ENCODE results near the gene FERMT3.
"Not testable (repeated sequence)": the region's sequence is repeated elsewhere in the genome, so short reads cannot be mapped to it uniquely, and the experiment has no call there.

FERMT3 gene

DNA sequence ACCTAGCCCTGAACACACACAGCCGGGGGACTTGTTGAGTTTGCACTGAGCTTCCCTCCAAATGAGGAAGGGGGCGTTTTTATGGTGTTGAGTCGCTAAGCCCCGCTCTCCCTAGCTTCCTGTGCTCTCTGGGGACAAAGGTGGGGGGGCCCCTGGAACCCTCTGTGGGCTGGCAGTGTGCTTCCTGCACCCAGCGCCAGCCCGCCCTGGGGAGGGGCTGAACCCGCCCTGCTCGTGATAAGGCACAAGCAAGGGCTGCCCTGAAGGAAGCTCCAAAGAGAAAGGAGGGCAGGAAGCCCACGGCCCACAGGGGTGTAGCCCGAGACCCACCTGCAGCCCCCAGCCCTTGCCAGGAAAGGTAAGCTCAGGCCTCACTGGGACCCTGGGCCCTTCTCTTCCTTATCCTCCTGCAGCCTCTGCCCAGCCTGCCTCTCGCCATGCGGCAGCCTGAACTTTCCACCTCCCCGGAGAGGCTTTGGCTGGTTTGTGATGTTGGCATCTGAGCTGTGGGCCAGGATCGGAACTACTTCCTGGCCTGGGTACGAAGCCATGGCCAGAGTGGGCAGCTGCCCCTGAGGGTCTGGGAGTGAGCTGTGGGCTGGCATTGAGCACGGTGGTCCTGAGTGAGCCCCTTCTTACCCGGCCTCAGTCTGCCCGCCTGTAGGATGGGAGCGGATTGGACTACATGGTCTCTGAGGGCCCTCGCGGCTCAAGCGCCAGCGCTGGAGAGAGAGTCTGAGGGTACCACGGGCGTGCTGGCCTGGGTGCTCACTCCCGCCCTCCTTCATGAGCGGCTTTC is at the start of gene FERMT3:
Gene FERMT3, plus strand, starts transcription at position 265 of the 799 bp plus-strand sequence. CDS start 644 bp downstream, outside the sequence.
- no peak for DNase-seq (ENCODE audit: low read depth)
- no peak within 1 kb of the TSS for H3K4me3 ChIP-seq (ENCODE audit: low read depth, low read length)

- DNase-seq (ENCODE audit: low read depth): no peak
These were observed 48.7 kb upstream of the FERMT3 start for GRCh38 chr11:64157631-64158394.

DNA sequence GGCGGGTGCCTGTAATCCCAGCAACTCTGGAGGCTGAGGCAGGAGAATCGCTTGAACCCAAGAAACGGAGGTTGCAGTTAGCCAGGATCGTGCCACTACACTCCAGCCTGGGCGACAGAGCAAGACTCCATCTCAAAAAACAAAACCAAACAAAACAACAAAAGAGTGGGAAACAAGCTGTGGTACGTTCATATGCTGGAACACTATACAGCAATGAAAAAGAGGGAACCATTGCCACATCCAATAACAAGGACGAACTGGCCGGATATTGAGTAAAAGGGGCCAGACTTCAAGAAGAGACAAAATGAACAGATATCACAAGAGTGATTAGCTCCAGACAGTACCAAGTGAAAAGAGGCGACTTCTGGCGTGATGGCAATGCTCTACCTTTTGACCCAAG is 45.5 kb upstream of the FERMT3 start:
- DNase-seq (ENCODE audit: low read depth): no peak
- H3K4me3 ChIP-seq (ENCODE audit: low read depth, low read length): no peak overlapping the region

More at GRCh38 chr11:64157631-64158394, 48.7 kb upstream of the FERMT3 start:
- H3K4me3 ChIP-seq (ENCODE audit: low read depth, low read length): no peak overlapping the region

GRCh38 chr11:64162769-64163168 is 43.8 kb upstream of the FERMT3 start:
- DNase-seq (ENCODE audit: low read depth); H3K4me3 ChIP-seq (ENCODE audit: low read depth, low read length): not testable (repeated sequence)

DNA sequence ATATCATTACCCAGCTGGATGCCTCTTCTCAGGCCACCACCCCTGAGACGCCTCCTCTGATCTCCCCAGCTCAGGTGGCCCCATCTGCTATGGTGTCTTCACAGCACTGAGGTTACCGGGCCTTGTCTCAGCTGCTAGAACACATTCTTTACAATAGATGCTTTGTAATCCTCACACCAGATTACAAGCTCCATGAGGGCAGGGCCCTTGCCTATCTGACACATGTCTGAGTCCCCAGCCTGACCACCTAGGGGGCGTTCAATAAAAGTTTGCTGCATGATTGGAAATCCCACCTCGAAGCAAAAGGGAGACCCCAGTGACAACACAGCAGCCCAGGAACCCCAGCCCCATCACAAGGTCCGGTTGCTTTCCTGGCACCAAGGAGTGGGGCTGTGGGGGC is 42.6 kb upstream of the FERMT3 start:
- no peak for DNase-seq (ENCODE audit: low read depth)
- H3K4me3 ChIP-seq (ENCODE audit: low read depth, low read length): no peak overlapping the region

GRCh38 chr11:64164392-64165312 is 41.9 kb upstream of the FERMT3 start:
- DNase-seq (ENCODE audit: low read depth): no peak
- peak overlapping the region; percentile 69 for H3K4me3 ChIP-seq (ENCODE audit: low read depth, low read length)

DNA sequence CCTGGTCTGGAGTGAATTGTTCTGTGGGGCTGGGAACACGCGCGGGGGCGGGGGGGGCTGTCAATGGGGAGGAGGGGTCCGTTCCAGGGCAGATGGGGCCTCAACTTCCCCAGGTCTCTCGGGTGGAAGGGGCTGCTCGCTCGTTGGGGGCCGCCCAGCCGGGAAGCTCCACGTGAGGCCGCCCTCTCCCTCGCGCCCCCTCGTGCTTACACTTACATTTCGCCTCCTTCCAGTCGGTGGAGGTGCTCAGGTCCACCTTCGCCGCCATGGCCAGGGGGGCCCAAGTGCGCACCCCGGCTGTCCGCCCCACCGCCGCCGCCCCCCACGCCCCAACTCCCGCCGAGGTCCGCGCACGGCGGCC is 41.1 kb upstream of the FERMT3 start:
- DNase-seq (ENCODE audit: low read depth): no peak
- H3K4me3 ChIP-seq (ENCODE audit: low read depth, low read length): peak overlapping the region; percentile 69

- peak; percentile 31 for DNase-seq (ENCODE audit: low read depth)
- peak within 1 kb of the TSS; percentile 69 for H3K4me3 ChIP-seq (ENCODE audit: low read depth, low read length)
These were observed 40.5 kb upstream of the FERMT3 start, which contains the start of gene MACROD1 for GRCh38 chr11:64165842-64166635. TSS of gene MACROD1 (minus strand) at chr11:64166113. CDS start at chr11:64165994, 119 bp downstream.

DNA sequence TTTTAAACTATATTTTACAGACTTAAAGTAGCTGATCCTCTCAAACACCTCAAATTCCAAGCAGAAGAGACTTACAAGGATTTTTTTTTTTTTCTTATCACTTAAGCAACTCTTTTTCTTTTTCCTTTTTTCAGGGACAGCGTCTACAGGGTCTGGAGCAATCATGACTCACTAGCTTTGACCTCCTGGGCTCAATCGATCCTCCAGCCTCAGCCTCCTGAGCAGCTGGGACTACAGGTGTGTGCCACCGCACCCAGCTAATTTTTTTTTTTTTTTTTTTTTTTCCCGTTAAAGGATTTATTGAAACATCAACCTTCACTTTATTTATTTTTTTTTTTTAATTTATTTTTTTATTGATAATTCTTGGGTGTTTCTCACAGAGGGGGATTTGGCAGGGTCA is 36.1 kb upstream of the FERMT3 start:
- H3K4me3 ChIP-seq (ENCODE audit: low read depth, low read length): no peak overlapping the region
- DNase-seq (ENCODE audit: low read depth): no peak

DNA sequence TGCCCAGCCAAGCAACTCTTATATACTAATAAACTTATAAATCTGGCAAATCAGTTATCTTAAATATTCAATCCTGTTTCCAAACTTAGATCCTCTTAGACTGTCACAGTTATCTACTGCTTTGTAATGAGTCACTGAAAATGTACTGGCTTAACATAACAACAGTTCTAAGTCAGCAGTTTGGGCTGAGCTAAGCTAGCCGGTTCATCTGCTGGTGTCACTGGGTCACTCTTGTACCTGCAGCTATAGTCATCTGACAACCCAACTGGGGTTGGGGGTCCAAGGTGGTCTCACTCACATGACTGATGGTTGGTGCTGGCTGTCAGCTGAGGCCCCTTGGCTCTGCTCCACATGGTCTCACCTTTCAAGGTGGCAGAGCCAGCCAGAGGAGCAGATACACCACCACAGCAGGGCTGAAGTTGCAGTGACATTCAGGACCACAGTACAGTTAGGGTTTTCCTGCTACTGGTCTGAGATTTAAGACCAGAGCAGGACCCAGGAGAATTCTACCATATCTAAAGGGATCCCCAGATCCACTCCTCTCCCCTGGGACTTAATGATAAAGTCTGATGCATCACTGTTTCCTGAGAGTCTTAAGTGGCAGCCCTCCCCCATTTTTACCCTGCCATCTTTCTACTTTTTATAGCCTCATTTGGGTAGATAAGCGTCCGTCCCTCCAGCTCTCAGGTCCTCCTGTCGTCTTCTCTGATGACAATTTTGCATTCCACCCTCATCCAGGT is 32.7 kb upstream of the FERMT3 start:
- no peak for DNase-seq (ENCODE audit: low read depth)
- no peak overlapping the region for H3K4me3 ChIP-seq (ENCODE audit: low read depth, low read length)

- no peak overlapping the region for H3K4me3 ChIP-seq (ENCODE audit: low read depth, low read length)
- DNase-seq (ENCODE audit: low read depth): no peak
These were observed 29.8 kb upstream of the FERMT3 start for GRCh38 chr11:64176751-64177150.

DNA sequence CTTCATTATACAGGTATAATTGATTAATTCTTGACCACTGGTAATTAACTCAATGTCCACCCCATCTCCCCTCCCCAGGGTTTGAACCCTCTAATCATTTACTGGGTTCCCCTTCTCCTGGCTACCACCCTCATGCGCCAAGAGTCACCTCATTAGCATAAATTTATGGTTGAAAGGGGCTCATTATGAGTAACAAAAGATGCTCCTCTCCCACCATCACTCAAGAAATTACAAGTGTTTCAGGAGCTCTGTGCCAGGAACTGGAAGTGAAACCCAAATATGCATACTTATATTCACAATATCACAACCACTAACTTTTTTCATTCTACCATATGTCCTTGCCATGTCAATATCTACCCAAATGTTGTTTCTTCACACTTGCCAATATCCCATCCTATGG is 28.3 kb upstream of the FERMT3 start:
- H3K4me3 ChIP-seq (ENCODE audit: low read depth, low read length): no peak overlapping the region
- no peak for DNase-seq (ENCODE audit: low read depth)

DNA sequence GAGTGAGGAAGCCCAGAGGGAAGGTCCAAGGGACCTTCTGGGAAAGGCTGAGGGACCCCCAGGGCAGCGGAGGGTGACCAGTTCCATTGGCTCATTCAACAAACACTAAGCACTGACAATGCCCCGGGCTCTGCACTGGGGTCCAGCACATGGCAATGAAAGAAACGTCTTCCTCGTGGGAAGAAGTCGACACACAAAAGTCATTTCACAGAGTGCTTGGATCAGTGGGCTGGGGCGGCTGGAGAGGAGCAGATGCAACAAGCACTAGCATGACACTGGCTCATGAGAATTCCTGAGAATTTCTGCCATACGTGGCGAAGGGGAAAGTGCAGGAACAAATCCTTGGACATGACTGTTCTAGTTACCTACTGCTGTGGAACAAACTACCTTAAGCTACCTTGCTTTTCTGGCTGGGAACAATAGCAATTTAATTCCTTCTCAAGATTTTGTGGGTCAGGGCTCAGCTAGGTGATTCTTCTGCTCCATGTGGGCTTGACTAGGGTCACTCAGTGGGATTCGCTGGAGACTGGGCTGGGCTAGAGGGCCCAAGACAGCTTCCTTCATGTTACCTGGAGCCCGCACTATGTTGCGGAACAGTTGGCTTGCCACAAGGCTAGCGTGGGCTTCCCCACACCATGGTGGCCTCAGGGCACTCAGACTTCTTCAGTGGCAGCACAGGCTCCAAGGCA is 27.4 kb upstream of the FERMT3 start:
- H3K4me3 ChIP-seq (ENCODE audit: low read depth, low read length): no peak overlapping the region
- no peak for DNase-seq (ENCODE audit: low read depth)

DNA sequence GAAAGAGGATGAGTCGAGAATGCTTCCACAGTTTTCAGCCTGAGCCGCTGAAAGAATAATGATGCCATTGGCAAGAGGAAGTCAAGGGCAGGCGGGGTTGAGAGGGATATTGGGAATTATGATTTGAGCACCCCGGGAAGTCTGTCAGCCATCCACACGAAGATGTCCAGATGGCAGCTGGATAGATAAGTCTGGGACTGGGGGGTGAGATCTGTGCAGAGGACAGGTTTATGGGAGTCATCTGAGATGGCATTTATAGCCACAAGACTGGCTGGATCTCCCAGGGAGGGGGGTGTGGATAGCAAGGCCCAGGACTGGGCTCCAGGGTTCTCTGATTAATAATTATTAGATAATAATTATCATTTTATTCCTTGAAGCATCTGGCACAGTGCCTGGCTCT is 25.6 kb upstream of the FERMT3 start:
- H3K4me3 ChIP-seq (ENCODE audit: low read depth, low read length): peak overlapping the region; percentile 32
- no peak for DNase-seq (ENCODE audit: low read depth)

GRCh38 chr11:64181506-64182411 is 24.8 kb upstream of the FERMT3 start:
- peak; percentile 80 for DNase-seq (ENCODE audit: low read depth)
- peak overlapping the region; percentile 32 for H3K4me3 ChIP-seq (ENCODE audit: low read depth, low read length)

DNA sequence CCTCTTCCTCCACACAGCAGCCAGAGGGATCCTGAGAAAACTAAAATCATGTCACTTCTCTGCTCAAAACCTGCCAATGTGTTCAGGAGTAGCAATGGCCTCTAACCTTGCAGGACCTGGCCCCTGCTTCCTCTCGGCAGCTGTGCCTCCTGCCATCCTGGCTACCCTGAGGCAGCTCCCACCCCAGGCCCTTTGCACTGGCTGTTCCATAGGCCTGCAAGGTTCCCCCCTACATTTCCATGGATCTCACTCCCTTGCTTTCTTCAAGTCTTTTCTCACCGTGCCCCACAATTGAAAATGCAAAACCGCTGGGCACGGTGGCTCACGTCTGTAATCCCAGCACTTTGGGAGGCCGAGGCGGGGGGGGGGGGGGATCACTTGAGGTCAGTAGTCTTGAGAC is 22.6 kb upstream of the FERMT3 start:
- H3K4me3 ChIP-seq (ENCODE audit: low read depth, low read length): no peak overlapping the region
- no peak for DNase-seq (ENCODE audit: low read depth)
